AG04449 (cell line): Measurements from ENCODE around the gene MYL1.

Source experiments
- CTCF ChIA-PET: fragments of 350-600 bp; formaldehyde crosslinking; extraction: SDS; loops from one replicate; lab custom pipeline; 2021; ENCODE audit warnings: antibody characterized with exemption; lab: Yijun Ruan, JAX
- POLR2A ChIA-PET: fragments of 400-600, 350-600 bp; formaldehyde crosslinking; extraction: SDS; loops from one replicate; lab custom pipeline; 2020; ENCODE audit warnings: antibody characterized with exemption, inconsistent platforms; lab: Yijun Ruan, JAX
- DNase-seq: peaks from one replicate; pipeline ENCODE4 v3.0.0-alpha.2; 2010; ENCODE audit warnings: low read depth, low spot score
- H3K4me3 ChIP-seq: 2 replicates; pipeline ENCODE4 v1.5.1; 2011; ENCODE audit warnings: low read depth, mild to moderate bottlenecking, control low read depth, low read length
- TF ChIP-seq, protein P1 (sequence below): IDR thresholded peaks from one replicate; pipeline ENCODE4 v1.5.1; 2011; ENCODE audit warnings: mild to moderate bottlenecking, moderate library complexity, low read length, control low read depth, inconsistent platforms; ENCODE audit not compliant: insufficient read depth; ENCODE audit errors: missing control alignments

MYL1 gene

DNA sequence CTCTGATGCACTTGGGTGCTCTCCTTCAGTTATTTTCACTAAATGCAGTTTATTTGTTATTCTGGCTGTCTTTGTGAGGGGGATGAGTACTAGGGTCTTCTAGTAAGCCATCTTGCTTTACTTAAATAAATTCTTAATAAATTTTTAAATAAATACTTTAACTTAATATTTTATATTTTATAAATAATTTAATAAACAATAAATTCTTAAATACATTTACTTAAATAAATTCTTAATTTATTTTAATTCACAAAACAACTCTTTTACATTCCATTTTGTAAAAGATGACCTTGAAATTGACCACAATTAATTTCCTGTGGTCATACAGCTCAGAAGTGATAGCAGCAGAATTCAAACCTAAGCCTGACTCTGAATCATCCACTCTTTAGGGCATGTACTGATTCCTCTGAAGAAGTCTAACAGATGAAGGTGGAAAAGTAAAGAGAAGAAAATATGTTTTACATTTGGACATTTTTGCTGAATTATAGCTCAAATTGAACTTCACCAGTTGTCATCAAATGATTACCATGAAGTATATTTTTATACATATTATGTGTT, 28.8 kb downstream of the MYL1 start:
- no peak overlapping the region for H3K4me3 ChIP-seq
- TF ChIP-seq, protein P1, sequence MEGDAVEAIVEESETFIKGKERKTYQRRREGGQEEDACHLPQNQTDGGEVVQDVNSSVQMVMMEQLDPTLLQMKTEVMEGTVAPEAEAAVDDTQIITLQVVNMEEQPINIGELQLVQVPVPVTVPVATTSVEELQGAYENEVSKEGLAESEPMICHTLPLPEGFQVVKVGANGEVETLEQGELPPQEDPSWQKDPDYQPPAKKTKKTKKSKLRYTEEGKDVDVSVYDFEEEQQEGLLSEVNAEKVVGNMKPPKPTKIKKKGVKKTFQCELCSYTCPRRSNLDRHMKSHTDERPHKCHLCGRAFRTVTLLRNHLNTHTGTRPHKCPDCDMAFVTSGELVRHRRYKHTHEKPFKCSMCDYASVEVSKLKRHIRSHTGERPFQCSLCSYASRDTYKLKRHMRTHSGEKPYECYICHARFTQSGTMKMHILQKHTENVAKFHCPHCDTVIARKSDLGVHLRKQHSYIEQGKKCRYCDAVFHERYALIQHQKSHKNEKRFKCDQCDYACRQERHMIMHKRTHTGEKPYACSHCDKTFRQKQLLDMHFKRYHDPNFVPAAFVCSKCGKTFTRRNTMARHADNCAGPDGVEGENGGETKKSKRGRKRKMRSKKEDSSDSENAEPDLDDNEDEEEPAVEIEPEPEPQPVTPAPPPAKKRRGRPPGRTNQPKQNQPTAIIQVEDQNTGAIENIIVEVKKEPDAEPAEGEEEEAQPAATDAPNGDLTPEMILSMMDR, result no peak
- no peak for DNase-seq
- POLR2A ChIA-PET, result no interaction called here
- CTCF ChIA-PET, result no interaction called here

DNA sequence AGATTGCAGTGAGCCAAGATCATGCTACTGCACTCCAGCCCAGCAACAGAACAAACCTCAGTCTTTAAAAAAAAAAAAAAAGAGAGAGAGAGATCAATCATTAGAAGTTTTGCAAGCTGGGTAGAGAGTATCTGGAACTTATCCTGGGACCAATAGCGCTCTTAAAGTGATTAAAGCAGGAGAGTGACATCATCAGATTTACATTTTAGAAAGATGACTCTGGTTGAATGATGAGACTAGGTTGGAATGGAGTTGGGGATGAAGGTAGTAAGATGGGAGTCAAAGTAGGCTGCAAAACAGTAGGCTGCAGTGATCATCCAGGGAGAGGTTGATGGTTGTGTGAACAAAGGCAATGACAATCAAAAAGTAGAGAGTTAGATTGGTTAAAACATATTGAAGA, 37.8 kb downstream of the MYL1 start:
- DNase-seq, result no peak
- ChIA-PET POLR2A (no interaction called here), CTCF (no interaction called here)
- no peak overlapping the region for H3K4me3 ChIP-seq
- TF ChIP-seq, protein P1, result no peak

DNA sequence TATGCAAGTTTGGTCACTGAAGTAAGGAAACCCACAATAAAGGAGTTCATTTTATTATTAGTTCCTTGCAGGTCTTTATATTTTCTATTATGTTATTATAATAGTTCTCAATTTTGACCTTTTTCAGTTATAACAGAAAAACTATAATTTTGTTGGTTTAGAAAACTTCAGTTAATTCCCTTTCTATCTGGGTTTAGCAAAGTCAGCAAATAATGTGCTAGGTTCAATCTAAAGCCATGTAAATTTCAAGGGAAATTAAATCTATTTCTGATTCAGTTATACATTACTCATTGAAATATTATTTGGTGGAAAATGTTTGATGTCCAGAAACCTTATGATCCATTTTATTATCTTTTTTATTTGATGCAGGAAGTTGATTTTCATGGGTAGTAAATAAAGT, 43.7 kb downstream of the MYL1 start:
- ChIA-PET CTCF (no interaction called here), POLR2A (no interaction called here)
- H3K4me3 ChIP-seq, result no peak overlapping the region
- TF ChIP-seq, protein P1, result no peak
- DNase-seq, result no peak

DNA sequence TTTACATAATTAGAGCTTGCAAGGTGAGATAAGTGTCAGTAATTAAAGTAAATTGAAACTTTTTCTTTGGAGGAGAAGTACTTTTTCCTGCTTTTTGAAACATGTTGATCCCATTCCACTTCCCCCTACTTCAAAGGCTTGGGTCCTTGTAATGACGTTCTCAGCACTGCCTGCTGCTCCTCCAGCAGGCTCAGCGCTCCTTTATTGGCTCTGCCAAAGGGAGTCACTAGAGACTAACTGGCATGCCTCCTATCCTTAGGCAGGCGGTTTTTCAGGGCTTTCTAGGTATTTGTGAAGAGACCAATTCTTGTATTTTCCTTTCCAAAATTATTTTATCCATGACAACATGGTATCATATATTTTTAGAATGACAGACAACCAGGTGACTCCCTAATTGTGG, 45.8 kb downstream of the MYL1 start:
- CTCF ChIA-PET, result no interaction called here
- TF ChIP-seq, protein P1, result no peak
- no peak for DNase-seq
- POLR2A ChIA-PET, result no interaction called here
- no peak overlapping the region for H3K4me3 ChIP-seq

DNA sequence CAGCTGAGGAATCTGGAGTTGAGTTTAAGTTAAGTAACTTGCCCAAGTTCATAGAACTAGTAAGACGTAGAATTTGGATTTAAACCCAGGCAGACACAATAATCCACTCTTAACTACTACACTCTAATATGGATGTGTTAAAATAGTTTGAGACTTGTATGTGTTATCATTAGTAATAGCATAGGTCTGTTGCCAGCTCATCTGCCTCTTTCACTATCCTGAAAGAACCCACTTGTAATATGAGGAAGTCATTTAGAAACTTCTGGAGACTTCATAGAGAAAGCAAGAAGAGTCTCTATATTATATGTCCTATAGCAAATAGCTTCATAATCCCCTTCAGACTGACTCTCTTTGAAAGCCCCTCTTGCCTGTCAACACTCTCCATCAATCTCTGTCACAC, 46.7 kb downstream of the MYL1 start:
- TF ChIP-seq, protein P1, result no peak
- POLR2A ChIA-PET, result no interaction called here
- DNase-seq, result no peak
- CTCF ChIA-PET, result no interaction called here
- no peak overlapping the region for H3K4me3 ChIP-seq

DNA sequence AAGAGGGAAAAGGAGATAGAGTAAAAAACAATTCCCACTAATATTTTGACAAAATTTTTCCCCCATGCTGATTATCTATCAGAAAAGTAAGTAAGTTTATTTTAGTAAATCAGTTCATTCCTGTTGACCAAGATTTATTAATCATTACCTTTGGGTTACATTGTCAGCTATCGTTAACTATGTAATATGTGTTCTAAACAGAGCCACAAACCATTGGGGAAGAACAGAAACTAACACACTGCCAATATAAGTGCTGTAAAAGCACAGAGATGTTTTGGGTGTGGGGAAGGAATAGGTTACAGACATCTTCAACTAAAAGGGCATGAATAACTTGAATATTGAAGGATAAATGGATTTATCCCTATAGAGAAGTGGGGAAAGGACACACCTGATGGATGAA, 47.3 kb downstream of the MYL1 start:
- TF ChIP-seq, protein P1, result no peak
- no peak overlapping the region for H3K4me3 ChIP-seq
- ChIA-PET CTCF (no interaction called here), POLR2A (no interaction called here)
- no peak for DNase-seq
